Measurements from ENCODE around the gene TMEM223. TPM values are rescaled to one million over a fixed set of nuclear protein-coding genes. Genes with fewer than 3 reads are reported as not detected.

Gene TMEM223
- total and polyA plus RNA-seq, 9 of the 15 experiments (the other 6 are each of a cell fraction or from before 2014, with no cell fraction given) = 5.9 to 34.5 (median 19.6) TPM

- TF ChIP-seq SMAD4 (CRISPR knock-in tag; conservative IDR thresholded peaks at IDR 0.05) = no peak
- TF ChIP-seq EGR1 (conservative IDR thresholded peaks at IDR 0.05) = peak; percentile 83
- no peak for TF ChIP-seq GMEB1 (CRISPR knock-in tag; IDR thresholded peaks at IDR 0.05)
- peak; percentile 55; the same call in 1 of the 2 replicates for TF ChIP-seq KLF1 (tag; IDR thresholded peaks at IDR 0.05)
- peak; percentile 82 for TF ChIP-seq MAX (CRISPR knock-in tag; IDR thresholded peaks at IDR 0.05)
- peak; percentile 66 for TF ChIP-seq MXD1 (CRISPR knock-in tag; IDR thresholded peaks at IDR 0.05; ENCODE audit: borderline replicate concordance, poor library complexity, severe bottlenecking)
- no peak; the same call in 1 of the 2 replicates for TF ChIP-seq KLF13 (tag; IDR thresholded peaks at IDR 0.05; ENCODE audit: borderline replicate concordance, low read depth)
- TF ChIP-seq PHF8 (IDR thresholded peaks at IDR 0.05; ENCODE audit: borderline replicate concordance, low read length) = peak; percentile 94
- no peak for TF ChIP-seq BRF2 (IDR thresholded peaks at IDR 0.05; ENCODE audit: borderline replicate concordance, insufficient read depth, insufficient read length)
- TF ChIP-seq CHAMP1 (IDR thresholded peaks at IDR 0.05) = no peak
- no peak for TF ChIP-seq KHSRP (IDR thresholded peaks at IDR 0.05)
- TF ChIP-seq SAFB (IDR thresholded peaks at IDR 0.05; ENCODE audit: borderline replicate concordance, low read depth, low read length) = no peak
- no peak for TF ChIP-seq MIER1 (IDR thresholded peaks at IDR 0.05; ENCODE audit: low read depth)
- no peak for TF ChIP-seq SMAD1 (IDR thresholded peaks at IDR 0.05; ENCODE audit: low read depth, low read length, partially characterized antibody)
- TF ChIP-seq ZNF354B (CRISPR knock-in tag; IDR thresholded peaks at IDR 0.05) = no peak
- peak; percentile 68; the same call in 1 of the 2 replicates for TF ChIP-seq ELF2 (CRISPR knock-in tag; IDR thresholded peaks at IDR 0.05)
- 0 out of 2 replicates have a peak, but pooled peaks have one; percentile 45 for TF ChIP-seq CHCHD3 (CRISPR knock-in tag; IDR thresholded peaks at IDR 0.05)
- TF ChIP-seq LARP7 (IDR thresholded peaks at IDR 0.05) = no peak
- TF ChIP-seq MYNN (IDR thresholded peaks at IDR 0.05) = peak; percentile 54
- no peak for TF ChIP-seq MYNN (CRISPR knock-in tag; IDR thresholded peaks at IDR 0.05)
- TF ChIP-seq KLF16 (IDR thresholded peaks at IDR 0.05) = no peak
- peak; percentile 81 for TF ChIP-seq ZBTB17 (CRISPR knock-in tag; IDR thresholded peaks at IDR 0.05)
- no peak for TF ChIP-seq ZNF263 (CRISPR knock-in tag; IDR thresholded peaks at IDR 0.05; ENCODE audit: borderline replicate concordance)
- TF ChIP-seq SIX5 (IDR thresholded peaks at IDR 0.05; ENCODE audit: borderline replicate concordance in 1 of 2, insufficient read depth in 1 of 2, low read depth in 1 of 2, low read length in 2 of 2) = no peak
- TF ChIP-seq TRIM28 (IDR thresholded peaks at IDR 0.05) = no peak
Observed at GRCh38 chr11:62791501-62792201, at the start of gene TMEM223 (continued).

Data from K562 (cell line).